Astrocyte (in vitro differentiated cells and primary cell): ENCODE results near the gene TMEM238L. TPM values are rescaled to one million over a fixed set of nuclear protein-coding genes. Genes with fewer than 3 reads are reported as not detected.

Experiments used
- DNase-seq: peaks from one replicate; pipeline ENCODE4 v3.0.0-alpha.2; 2010; ENCODE audit warnings: low read depth
- FAIRE-seq: peaks from 2 replicates; lab custom pipeline; 2011; peaks lifted over from hg19 to GRCh38; lab: Jason Lieb, UNC
- H2AFZ ChIP-seq: 2 replicates; pipeline ENCODE4 v1.6.0; 2012; ENCODE audit warnings: low read depth, low read length, inconsistent platforms
- H3K27ac ChIP-seq: 2 replicates; pipeline ENCODE4 v1.5.1; 2011; ENCODE audit warnings: low read depth, low read length, inconsistent platforms
- H3K27me3 ChIP-seq: 2 replicates; pipeline ENCODE4 v1.6.0; 2011; ENCODE audit warnings: low read length, inconsistent platforms; ENCODE audit not compliant: insufficient read depth
- H3K36me3 ChIP-seq: 2 replicates; pipeline ENCODE4 v1.5.1; 2011; ENCODE audit warnings: low read length, inconsistent platforms; ENCODE audit not compliant: insufficient read depth
- H3K4me1 ChIP-seq: 2 replicates; pipeline ENCODE4 v1.5.1; 2011; ENCODE audit warnings: low read length, inconsistent platforms; ENCODE audit not compliant: insufficient read depth
- H3K4me2 ChIP-seq: 2 replicates; pipeline ENCODE4 v1.6.0; 2012; ENCODE audit warnings: low read length, inconsistent platforms
- H3K4me3 ChIP-seq: 2 replicates; pipeline ENCODE4 v1.5.1; 2011; ENCODE audit warnings: low read depth, mild to moderate bottlenecking, low read length, inconsistent platforms; ENCODE audit not compliant: insufficient read depth
- H3K79me2 ChIP-seq: 2 replicates; pipeline ENCODE4 v1.6.0; 2012; ENCODE audit warnings: mild to moderate bottlenecking, low read length, inconsistent platforms; ENCODE audit not compliant: insufficient read depth
- H3K9ac ChIP-seq: 2 replicates; pipeline ENCODE4 v1.6.0; 2012; ENCODE audit warnings: mild to moderate bottlenecking, low read length, inconsistent platforms
- H3K9me3 ChIP-seq: 2 replicates; pipeline ENCODE4 v1.5.1; 2012; ENCODE audit warnings: low read depth, mild to moderate bottlenecking, low read length, inconsistent platforms; ENCODE audit not compliant: insufficient read depth
- H4K20me1 ChIP-seq: 2 replicates; pipeline ENCODE4 v1.6.0; 2012; ENCODE audit warnings: low read length, inconsistent platforms; ENCODE audit not compliant: insufficient read depth
- H3K27ac Mint-ChIP-seq: one replicate; pipeline ENCODE4 v1.8.0; 2021; ENCODE audit warnings: mild to moderate bottlenecking, mixed read lengths; ENCODE audit not compliant: unreplicated experiment
- H3K27me3 Mint-ChIP-seq: one replicate; pipeline ENCODE4 v1.8.0; 2021; ENCODE audit warnings: low read depth, mixed read lengths; ENCODE audit not compliant: unreplicated experiment
- H3K36me3 Mint-ChIP-seq: one replicate; pipeline ENCODE4 v1.8.0; 2021; ENCODE audit warnings: low read depth, mixed read lengths; ENCODE audit not compliant: unreplicated experiment
- H3K4me1 Mint-ChIP-seq: one replicate; pipeline ENCODE4 v1.8.0; 2021; ENCODE audit warnings: low read depth, mixed read lengths; ENCODE audit not compliant: unreplicated experiment
- H3K4me3 Mint-ChIP-seq: one replicate; pipeline ENCODE4 v1.8.0; 2021; ENCODE audit warnings: mild to moderate bottlenecking, moderate library complexity, mixed read lengths; ENCODE audit not compliant: unreplicated experiment
- H3K9me3 Mint-ChIP-seq: one replicate; pipeline ENCODE4 v1.8.0; 2021; ENCODE audit warnings: mild to moderate bottlenecking, mixed read lengths; ENCODE audit not compliant: unreplicated experiment
- EZH2 ChIP-seq: IDR thresholded peaks from 2 replicates; pipeline ENCODE4 v1.6.1; 2012; ENCODE audit warnings: mild to moderate bottlenecking, low read length, inconsistent platforms; ENCODE audit not compliant: insufficient read depth
- total RNA-seq: library from RNA; stranded (reverse); gene quantifications from 2 replicates; pipeline ENCODE4 v1.2.1, GENCODE V29; 2021
- TF ChIP-seq, protein P1 (sequence below): IDR thresholded peaks from 2 replicates; pipeline ENCODE4 v1.5.1; 2011; ENCODE audit warnings: low read depth, mild to moderate bottlenecking, inconsistent platforms, low read length, moderate library complexity; ENCODE audit not compliant: insufficient read depth

TMEM238L gene
- total RNA-seq, 1 donor from 2014 or later = not detected

DNA sequence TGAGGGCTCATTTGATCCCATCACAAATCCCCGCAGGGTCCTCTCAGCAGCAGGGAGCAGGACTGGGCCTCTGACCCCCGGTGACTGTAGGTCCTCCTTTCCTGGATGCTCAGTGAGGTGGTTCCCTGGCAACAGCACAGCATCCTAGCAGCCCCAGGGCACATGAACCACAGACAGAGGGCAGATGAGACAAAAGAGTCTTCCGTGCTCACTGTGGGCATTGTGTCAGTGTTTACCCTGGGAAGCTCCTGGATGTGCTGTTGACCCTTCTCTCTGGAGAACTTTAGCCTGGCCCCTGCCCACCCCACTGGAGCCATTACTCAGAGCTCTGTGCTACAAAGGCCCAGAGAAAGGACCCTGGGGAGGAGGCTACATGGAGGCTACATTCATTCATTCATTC is 52.3 kb downstream of the TMEM238L start:
- no peaks in the 10 kb centered on the region for H3K79me2 ChIP-seq
- no peak overlapping the region for H3K27ac ChIP-seq
- Mint-ChIP-seq H3K36me3 (no peaks in the 10 kb centered on the region), H3K27ac (no peak overlapping the region), H3K9me3 (no peaks in the 10 kb centered on the region), H3K4me1 (no peaks in the 10 kb centered on the region), H3K4me3 (no peak overlapping the region), H3K27me3 (peaks cover 20% of the 10 kb centered on the region)
- H3K4me2 ChIP-seq = no peak overlapping the region
- peaks cover 2% of the 10 kb centered on the region for H3K27me3 ChIP-seq
- DNase-seq (no peak), FAIRE-seq (no peak)
- H2AFZ ChIP-seq = no peak overlapping the region
- no peaks in the 10 kb centered on the region for H3K36me3 ChIP-seq
- no peak overlapping the region for H3K4me3 ChIP-seq
- H4K20me1 ChIP-seq = no peaks in the 10 kb centered on the region
- TF ChIP-seq, protein P1, sequence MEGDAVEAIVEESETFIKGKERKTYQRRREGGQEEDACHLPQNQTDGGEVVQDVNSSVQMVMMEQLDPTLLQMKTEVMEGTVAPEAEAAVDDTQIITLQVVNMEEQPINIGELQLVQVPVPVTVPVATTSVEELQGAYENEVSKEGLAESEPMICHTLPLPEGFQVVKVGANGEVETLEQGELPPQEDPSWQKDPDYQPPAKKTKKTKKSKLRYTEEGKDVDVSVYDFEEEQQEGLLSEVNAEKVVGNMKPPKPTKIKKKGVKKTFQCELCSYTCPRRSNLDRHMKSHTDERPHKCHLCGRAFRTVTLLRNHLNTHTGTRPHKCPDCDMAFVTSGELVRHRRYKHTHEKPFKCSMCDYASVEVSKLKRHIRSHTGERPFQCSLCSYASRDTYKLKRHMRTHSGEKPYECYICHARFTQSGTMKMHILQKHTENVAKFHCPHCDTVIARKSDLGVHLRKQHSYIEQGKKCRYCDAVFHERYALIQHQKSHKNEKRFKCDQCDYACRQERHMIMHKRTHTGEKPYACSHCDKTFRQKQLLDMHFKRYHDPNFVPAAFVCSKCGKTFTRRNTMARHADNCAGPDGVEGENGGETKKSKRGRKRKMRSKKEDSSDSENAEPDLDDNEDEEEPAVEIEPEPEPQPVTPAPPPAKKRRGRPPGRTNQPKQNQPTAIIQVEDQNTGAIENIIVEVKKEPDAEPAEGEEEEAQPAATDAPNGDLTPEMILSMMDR = no peak
- no peak for TF ChIP-seq EZH2
- H3K4me1 ChIP-seq = no peaks in the 10 kb centered on the region
- no peaks in the 10 kb centered on the region for H3K9me3 ChIP-seq
- H3K9ac ChIP-seq = no peak overlapping the region

DNA sequence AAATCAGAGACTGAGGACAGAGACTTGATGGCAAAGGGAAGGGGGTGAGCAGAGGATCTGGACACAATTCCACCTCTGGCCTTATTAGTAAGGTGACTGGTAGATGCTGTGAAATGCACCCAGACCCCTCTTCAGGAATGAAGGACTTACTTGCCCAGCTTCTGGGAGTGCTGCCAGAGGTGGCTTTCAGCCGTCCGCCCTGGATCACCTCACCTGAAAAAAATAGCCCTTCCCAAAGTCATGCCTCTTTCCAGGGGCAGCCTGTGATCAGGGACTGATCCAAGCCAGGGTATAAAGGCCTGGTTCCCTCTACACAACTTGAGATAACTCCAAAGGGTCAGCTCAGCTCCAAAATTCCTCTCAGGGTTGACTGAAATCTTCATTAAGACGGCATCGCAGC is 53.7 kb downstream of the TMEM238L start:
- H3K27ac Mint-ChIP-seq = no peak overlapping the region
- H4K20me1 ChIP-seq = no peaks in the 10 kb centered on the region
- no peak overlapping the region for H3K4me2 ChIP-seq
- peaks cover 20% of the 10 kb centered on the region for H3K27me3 Mint-ChIP-seq
- H3K9me3 ChIP-seq = no peaks in the 10 kb centered on the region
- FAIRE-seq = no peak
- H3K79me2 ChIP-seq = no peaks in the 10 kb centered on the region
- peaks cover 2% of the 10 kb centered on the region for H3K27me3 ChIP-seq
- no peaks in the 10 kb centered on the region for H3K4me1 ChIP-seq
- no peak overlapping the region for H2AFZ ChIP-seq
- H3K9me3 Mint-ChIP-seq = no peaks in the 10 kb centered on the region
- H3K9ac ChIP-seq = no peak overlapping the region
- no peak overlapping the region for H3K4me3 Mint-ChIP-seq
- no peak overlapping the region for H3K4me3 ChIP-seq
- H3K36me3 ChIP-seq = no peaks in the 10 kb centered on the region
- no peaks in the 10 kb centered on the region for H3K36me3 Mint-ChIP-seq
- DNase-seq = no peak
- TF ChIP-seq EZH2 = no peak
- TF ChIP-seq, protein P1 = no peak
- H3K4me1 Mint-ChIP-seq = no peaks in the 10 kb centered on the region
- H3K27ac ChIP-seq = no peak overlapping the region

DNA sequence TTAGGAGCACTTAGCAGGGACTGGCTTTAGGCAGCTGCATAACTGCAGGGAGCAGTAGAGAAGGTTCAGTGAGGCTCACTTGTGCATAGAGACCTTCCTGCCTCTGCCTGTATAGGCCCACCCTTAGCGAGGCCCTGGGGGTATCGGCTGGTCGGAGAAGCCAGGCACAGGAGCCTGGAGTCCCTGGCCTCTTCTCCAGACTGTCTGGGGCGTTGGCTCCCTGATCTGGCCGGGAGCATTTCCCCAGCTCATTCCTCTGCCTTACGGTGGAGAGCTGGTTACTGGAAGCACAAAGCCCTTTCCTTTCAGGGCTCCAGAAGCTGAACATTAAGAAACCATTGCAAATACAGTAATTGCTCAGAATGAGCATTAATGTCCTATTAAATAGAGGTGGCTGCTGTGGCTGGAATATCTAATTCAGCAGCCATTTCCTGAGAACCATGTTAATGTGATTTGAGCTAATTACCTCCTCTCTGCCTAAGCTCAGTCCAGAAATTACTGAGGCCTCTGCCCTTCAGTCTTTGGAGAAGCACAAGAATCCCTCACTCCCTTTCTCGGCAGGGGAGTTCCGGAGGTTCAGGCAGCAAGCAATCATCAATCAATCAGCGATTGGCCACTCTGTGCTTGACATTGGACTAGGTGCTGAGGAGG is 55.2 kb downstream of the TMEM238L start:
- H3K4me3 ChIP-seq = no peak overlapping the region
- Mint-ChIP-seq H3K27me3 (peaks cover 18% of the 10 kb centered on the region), H3K36me3 (no peaks in the 10 kb centered on the region), H3K27ac (no peak overlapping the region), H3K4me3 (no peak overlapping the region), H3K4me1 (no peaks in the 10 kb centered on the region), H3K9me3 (no peaks in the 10 kb centered on the region)
- H3K36me3 ChIP-seq = no peaks in the 10 kb centered on the region
- H3K9me3 ChIP-seq = no peaks in the 10 kb centered on the region
- H4K20me1 ChIP-seq = no peaks in the 10 kb centered on the region
- no peak for FAIRE-seq
- TF ChIP-seq, protein P1 = no peak
- TF ChIP-seq EZH2 = no peak
- H3K4me2 ChIP-seq = no peak overlapping the region
- no peak overlapping the region for H3K9ac ChIP-seq
- no peak for DNase-seq
- peaks cover 2% of the 10 kb centered on the region for H3K27me3 ChIP-seq
- no peak overlapping the region for H2AFZ ChIP-seq
- H3K4me1 ChIP-seq = no peaks in the 10 kb centered on the region
- no peaks in the 10 kb centered on the region for H3K79me2 ChIP-seq
- no peak overlapping the region for H3K27ac ChIP-seq
